ENCODE data around the gene DCDC1.

DCDC1 gene

DNA sequence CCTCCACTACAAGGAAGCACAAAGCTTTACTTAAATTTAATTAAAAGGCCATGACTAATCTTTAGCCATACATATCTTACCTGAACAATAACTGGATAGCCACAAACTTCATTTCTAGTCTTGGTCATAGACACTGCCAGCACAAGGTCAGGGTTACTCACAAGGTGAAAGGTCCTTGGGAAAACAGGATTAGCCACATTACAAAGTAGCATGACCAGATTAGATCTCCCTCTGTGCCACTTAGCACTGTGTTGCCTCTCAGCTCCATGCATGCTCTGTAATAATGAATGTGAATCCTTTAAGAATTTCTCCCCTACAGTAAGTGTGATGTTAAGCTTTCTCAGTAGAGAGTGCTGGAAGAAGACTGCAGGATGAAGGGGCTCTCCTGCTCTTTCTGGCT, 458.3 kb downstream of the DCDC1 start:
- H3K36me3 ChIP-seq (replicated peaks): no peaks in the 10 kb centered on the region
- in situ Hi-C loops (cut with MboI; ENCODE audit: low sequenced_read_pairs): loop anchor here (10.0 kb wide), 1 partner anchor 586 kb away; the partner anchor contains the start of gene ARL14EP
- peaks cover 18% of the 10 kb centered on the region for H3K27me3 ChIP-seq (ENCODE audit: low read depth)
- no peaks in the 10 kb centered on the region for H3K4me1 ChIP-seq
- no peak overlapping the region for H3K4me3 ChIP-seq
- DNase-seq (ENCODE audit: low spot score in 2 of 2): no peak
- no peaks in the 10 kb centered on the region for H3K9me3 ChIP-seq

DNA sequence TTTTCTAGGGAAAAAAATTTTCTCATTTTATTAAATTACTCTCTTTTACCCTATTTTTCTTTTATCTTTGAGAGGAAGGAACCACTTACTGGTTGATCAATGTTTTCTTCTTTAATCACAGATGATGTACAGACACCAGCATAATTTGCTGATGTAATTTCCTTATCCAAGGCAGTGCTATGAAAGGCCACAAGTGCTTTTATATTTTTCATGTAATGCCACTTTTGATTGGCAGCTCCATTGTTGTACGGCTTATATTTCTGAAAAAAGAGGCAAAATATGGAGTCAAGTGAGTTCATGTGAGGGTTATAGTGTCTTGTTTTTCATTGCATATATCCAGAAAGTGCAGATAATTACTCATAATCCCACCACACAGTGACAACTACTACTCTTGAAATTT, 460.7 kb downstream of the DCDC1 start:
- peaks cover 6% of the 10 kb centered on the region; the same call in 1 of the 2 replicates for H3K27me3 ChIP-seq (ENCODE audit: low read depth)
- in situ Hi-C loops (cut with MboI; ENCODE audit: low sequenced_read_pairs): no loop called here
- DNase-seq (ENCODE audit: low spot score in 2 of 2): no peak
- H3K9me3 ChIP-seq: no peaks in the 10 kb centered on the region
- no peak overlapping the region for H3K4me3 ChIP-seq
- no peaks in the 10 kb centered on the region for H3K4me1 ChIP-seq
- H3K36me3 ChIP-seq (replicated peaks): no peaks in the 10 kb centered on the region

DNA sequence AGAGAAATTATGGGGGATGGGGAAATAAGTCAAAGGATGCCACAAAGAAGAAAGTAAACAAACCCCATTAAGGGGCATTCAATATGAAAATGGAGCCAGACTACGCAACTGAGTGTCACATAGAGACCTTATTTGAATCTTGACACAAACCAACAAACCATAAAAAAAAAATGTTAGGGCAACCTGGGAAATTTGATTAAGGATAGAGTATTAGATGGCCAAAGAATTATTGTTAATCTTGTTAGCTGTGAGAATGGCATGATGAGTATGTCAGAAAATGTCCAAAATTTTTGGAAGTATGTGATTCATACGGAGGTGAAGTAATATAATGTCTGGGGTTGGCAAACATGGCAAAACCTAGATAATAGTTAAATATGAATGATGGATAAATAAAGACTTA, 461.3 kb downstream of the DCDC1 start:
- H3K4me1 ChIP-seq: no peaks in the 10 kb centered on the region
- H3K9me3 ChIP-seq: no peaks in the 10 kb centered on the region
- in situ Hi-C loops (cut with MboI; ENCODE audit: low sequenced_read_pairs): no loop called here
- H3K4me3 ChIP-seq: no peak overlapping the region
- no peaks in the 10 kb centered on the region for H3K36me3 ChIP-seq (replicated peaks)
- DNase-seq (ENCODE audit: low spot score in 2 of 2): no peak
- peaks cover 6% of the 10 kb centered on the region; the same call in 1 of the 2 replicates for H3K27me3 ChIP-seq (ENCODE audit: low read depth)

DNA sequence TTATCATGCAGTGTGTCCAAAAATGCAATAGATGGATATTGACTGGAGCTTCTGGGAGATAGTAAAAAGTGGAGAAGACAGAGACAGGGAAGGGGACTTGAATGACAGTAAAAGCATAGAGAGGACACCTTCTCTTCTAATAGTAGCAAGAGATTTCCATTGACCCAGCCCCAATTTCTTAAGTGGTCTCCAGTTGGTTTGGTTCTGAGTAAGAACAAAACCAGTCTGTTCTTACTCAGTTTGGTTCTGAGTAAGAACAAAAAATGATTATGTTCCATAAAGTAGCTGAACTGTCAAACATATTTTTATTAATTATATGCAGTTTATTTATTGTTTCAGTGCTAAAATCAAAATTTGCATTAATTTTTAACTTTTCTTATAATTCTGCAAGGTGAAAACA, 466.6 kb downstream of the DCDC1 start:
- no peak for DNase-seq (ENCODE audit: low spot score in 2 of 2)
- in situ Hi-C loops (cut with MboI; ENCODE audit: low sequenced_read_pairs): no loop called here
- H3K9me3 ChIP-seq: no peaks in the 10 kb centered on the region
- no peaks in the 10 kb centered on the region for H3K4me1 ChIP-seq
- peaks cover under 1% of the 10 kb centered on the region for H3K27me3 ChIP-seq (ENCODE audit: low read depth)
- H3K36me3 ChIP-seq (replicated peaks): no peaks in the 10 kb centered on the region
- no peak overlapping the region for H3K4me3 ChIP-seq

DNA sequence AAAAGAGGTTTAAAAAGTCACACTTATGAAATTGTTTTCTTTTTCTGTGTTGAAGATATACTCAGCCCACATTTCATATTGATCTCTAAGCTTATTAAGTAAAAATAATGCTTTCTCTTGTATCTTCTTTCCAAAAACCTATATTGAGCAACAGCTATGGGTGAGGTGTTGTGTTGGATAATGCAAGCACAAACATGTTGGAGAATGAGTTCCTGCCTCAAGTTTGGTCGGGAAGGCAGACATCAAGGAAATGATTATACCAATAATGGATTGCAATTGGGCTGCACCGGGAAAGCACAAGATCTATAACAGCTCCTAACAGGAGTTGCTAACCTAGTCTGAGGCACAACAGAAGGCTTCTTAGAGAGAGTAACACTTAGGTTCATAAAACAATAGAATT, 474.5 kb downstream of the DCDC1 start:
- no peak overlapping the region for H3K4me3 ChIP-seq
- no peaks in the 10 kb centered on the region for H3K36me3 ChIP-seq (replicated peaks)
- no peaks in the 10 kb centered on the region; the same call in 1 of the 2 replicates for H3K27me3 ChIP-seq (ENCODE audit: low read depth)
- no peaks in the 10 kb centered on the region for H3K4me1 ChIP-seq
- H3K9me3 ChIP-seq: no peaks in the 10 kb centered on the region
- no peak for DNase-seq (ENCODE audit: low spot score in 2 of 2)
- in situ Hi-C loops (cut with MboI; ENCODE audit: low sequenced_read_pairs): no loop called here

DNA sequence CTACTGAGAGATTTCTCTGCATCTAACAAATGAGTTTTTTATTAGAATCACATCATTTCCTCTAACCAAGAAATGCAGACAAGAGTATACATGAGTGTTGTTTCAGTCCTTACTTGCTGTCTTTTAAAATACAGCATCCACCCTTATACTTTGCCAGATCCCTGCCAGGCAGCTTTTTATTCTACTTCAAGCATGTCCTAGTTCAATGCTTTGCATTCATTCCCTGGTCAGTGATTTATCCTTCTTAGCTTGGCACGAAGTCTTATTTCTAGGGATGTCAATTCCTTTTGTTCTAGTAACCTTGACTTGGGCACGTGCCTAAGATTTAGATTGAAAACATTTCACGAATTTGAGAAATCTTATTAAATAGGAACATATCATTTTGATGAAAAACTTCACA, 476.2 kb downstream of the DCDC1 start:
- no peak for DNase-seq (ENCODE audit: low spot score in 2 of 2)
- no peak overlapping the region for H3K4me3 ChIP-seq
- H3K9me3 ChIP-seq: no peaks in the 10 kb centered on the region
- in situ Hi-C loops (cut with MboI; ENCODE audit: low sequenced_read_pairs): no loop called here
- H3K4me1 ChIP-seq: no peaks in the 10 kb centered on the region
- no peaks in the 10 kb centered on the region for H3K27me3 ChIP-seq (ENCODE audit: low read depth)
- H3K36me3 ChIP-seq (replicated peaks): no peaks in the 10 kb centered on the region

DNA sequence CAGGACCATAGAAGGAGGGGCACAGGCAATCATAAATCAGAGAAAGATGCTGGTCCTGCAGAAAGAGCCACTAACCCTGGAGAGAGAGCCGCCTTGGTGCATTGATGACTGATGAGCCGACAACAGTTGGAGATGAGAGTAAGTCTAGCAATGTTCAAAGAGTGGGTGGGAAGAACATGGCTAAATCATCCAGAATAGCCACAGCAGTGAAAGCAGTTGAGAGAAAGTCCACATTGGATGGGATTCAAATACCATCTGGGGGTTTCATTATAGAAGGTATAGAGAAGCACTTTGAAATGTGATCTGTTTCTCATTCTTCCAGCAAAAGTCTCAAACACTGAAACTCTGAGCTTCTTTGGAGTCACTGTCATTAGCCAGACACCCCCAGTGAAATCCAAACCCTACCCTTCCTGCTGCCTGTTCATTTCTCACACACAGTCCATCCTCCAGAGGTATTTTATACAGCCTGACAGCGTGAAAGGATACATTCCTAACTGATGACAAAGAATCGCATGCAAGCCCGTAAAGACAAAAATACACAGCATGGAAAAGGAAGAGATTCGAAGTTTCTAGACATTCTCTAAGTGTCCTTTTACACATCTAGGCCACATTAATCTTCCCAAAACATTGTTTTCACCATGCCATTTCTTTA, 480.3 kb downstream of the DCDC1 start:
- Histone ChIP-seq H3K36me3 (replicated peaks) (no peaks in the 10 kb centered on the region), H3K4me3 (no peak overlapping the region), H3K4me1 (no peaks in the 10 kb centered on the region), H3K27me3 (ENCODE audit: low read depth) (peaks cover 2% of the 10 kb centered on the region; the same call in 1 of the 2 replicates), H3K9me3 (no peaks in the 10 kb centered on the region)
- in situ Hi-C loops (cut with MboI; ENCODE audit: low sequenced_read_pairs): no loop called here
- DNase-seq (ENCODE audit: low spot score in 2 of 2): no peak

DNA sequence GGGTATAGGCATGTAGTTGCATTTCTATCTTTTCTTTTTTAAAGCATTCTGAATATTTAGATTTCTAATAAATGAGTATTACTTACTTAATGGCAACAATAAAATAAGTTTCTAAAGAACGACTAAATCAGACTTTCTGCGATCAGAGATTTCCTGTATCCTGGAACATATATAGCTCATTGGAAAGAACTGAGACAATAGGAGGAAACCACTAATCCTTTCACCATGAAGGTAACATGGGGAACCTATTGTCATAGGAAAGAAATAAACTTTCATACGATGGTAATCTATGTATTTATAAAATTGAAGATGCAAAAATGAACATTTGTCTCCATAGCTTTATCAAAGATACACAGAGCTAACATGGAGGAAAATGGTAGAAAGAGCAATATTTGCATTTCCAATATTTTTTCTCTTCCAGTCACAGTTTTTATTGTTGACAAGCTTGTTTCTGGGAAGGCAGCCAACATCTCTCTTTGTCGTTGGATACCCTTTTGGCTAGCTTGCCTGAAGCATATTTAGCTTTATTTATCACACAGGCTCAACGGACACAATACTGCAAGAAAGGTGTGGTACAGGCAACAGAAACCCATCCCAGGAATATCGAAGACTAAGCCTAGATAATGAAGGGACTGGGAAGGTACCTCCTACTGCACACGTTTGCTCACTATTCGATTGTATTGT, 490.1 kb downstream of the DCDC1 start:
- no peaks in the 10 kb centered on the region for H3K36me3 ChIP-seq (replicated peaks)
- H3K27me3 ChIP-seq (ENCODE audit: low read depth): no peaks in the 10 kb centered on the region
- in situ Hi-C loops (cut with MboI; ENCODE audit: low sequenced_read_pairs): no loop called here
- H3K4me1 ChIP-seq: peaks cover 2% of the 10 kb centered on the region; the same call in 1 of the 2 replicates
- peak; percentile 55 to 63 for DNase-seq (ENCODE audit: low spot score in 2 of 2)
- no peaks in the 10 kb centered on the region for H3K9me3 ChIP-seq
- no peak overlapping the region for H3K4me3 ChIP-seq

DNA sequence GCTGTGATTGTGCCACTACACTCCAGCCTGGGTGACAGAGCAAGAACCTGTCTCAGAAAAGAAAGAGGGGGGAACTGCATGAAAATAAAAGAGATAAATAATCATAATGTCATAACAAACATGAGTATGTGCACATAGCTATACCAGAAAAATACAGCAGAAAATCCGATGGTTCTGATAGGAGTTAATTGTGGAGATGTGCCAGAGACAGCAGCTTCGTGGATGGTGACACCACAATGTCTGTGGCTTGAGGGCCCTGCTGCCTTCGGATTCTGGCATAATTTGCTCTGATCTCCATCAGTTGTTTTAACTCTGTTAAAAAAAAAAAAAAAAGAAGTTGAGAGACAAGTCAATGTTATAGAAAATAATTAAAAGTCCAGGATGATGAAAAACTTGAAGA, 491.1 kb downstream of the DCDC1 start:
- Histone ChIP-seq H3K4me1 (peaks cover 2% of the 10 kb centered on the region; the same call in 1 of the 2 replicates), H3K27me3 (ENCODE audit: low read depth) (no peaks in the 10 kb centered on the region), H3K9me3 (no peaks in the 10 kb centered on the region), H3K36me3 (replicated peaks) (no peaks in the 10 kb centered on the region), H3K4me3 (no peak overlapping the region)
- in situ Hi-C loops (cut with MboI; ENCODE audit: low sequenced_read_pairs): no loop called here
- no peak for DNase-seq (ENCODE audit: low spot score in 2 of 2)

DNA sequence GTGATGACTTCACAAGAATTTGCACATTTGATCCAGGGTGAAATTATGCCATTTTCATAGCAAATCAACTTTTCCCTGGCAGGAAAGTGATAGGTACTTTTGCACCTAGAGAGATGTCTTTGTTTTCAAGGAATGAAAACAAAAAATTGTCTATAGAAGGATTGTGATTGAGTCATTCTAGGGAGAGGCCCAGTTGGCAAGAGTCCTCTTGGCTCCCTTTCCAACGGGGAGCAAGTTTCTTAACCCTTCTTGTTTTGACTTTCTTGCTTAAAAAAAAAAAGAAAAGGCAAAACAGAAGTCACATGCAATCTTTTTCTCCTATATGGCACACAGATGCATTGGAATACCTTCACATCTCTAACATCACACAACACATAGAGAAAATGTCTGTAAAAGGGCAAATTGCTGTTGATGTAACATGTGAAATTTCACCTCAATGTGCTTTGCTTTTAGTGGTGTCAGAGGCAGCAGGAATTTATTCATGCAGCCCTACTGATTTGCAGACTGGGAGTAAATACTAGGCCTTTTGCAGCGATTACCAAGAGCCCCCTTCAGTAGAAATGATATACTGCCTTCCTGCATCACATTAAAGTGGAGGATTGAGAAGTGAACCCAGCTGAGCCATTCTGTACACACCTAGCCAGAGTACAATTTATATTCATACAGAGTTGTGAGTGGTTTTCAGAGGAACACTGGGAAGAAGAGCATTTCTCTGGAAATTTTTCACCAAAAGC, 492.7 kb downstream of the DCDC1 start:
- H3K27me3 ChIP-seq (ENCODE audit: low read depth): no peaks in the 10 kb centered on the region
- DNase-seq (ENCODE audit: low spot score in 2 of 2): no peak
- no peaks in the 10 kb centered on the region for H3K36me3 ChIP-seq (replicated peaks)
- H3K4me1 ChIP-seq: peaks cover 2% of the 10 kb centered on the region; the same call in 1 of the 2 replicates
- H3K4me3 ChIP-seq: no peak overlapping the region
- no peaks in the 10 kb centered on the region for H3K9me3 ChIP-seq
- in situ Hi-C loops (cut with MboI; ENCODE audit: low sequenced_read_pairs): no loop called here

DNA sequence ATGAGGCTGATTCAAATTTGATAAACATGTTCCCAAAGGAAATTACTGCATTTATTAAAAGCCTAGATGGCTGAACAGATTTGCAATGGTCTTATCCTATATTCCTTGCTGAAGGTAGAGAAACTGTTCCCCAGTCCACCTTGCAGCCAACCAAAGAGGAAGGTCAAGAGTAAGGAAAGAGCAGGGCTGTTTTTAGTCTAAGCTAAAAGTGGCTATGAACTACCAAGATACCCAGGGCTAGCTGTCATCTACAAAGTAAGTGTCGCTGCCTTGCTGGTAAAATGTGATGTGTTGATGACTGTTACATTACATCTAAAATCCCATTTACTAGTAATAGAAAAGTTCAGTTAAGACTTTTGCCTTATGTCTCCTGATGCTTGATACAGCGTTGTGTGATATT, 493.3 kb downstream of the DCDC1 start:
- in situ Hi-C loops (cut with MboI; ENCODE audit: low sequenced_read_pairs): no loop called here
- Histone ChIP-seq H3K4me1 (peaks cover 2% of the 10 kb centered on the region; the same call in 1 of the 2 replicates), H3K9me3 (no peaks in the 10 kb centered on the region), H3K27me3 (ENCODE audit: low read depth) (no peaks in the 10 kb centered on the region), H3K4me3 (no peak overlapping the region), H3K36me3 (replicated peaks) (no peaks in the 10 kb centered on the region)
- DNase-seq (ENCODE audit: low spot score in 2 of 2): no peak

DNA sequence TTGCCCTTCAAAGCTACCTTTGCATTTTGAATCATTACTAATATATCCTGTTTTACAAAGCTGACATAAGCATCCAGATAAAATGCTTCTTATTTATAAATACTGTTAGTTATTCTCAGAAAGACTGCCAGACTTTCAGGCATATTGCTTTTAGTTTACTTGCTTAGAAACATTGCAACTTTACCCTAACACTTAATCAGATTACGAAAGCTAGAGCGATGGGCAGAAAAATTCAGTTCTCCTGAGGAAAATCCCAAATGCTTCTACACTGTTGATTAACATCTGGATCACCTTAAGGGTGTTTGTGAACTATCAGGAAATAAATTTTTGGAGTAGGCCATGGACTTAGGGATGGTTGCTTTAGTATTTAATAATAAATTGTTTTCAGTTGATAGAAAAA, 493.7 kb downstream of the DCDC1 start:
- H3K9me3 ChIP-seq: no peaks in the 10 kb centered on the region
- H3K4me1 ChIP-seq: peaks cover 2% of the 10 kb centered on the region; the same call in 1 of the 2 replicates
- in situ Hi-C loops (cut with MboI; ENCODE audit: low sequenced_read_pairs): no loop called here
- no peak for DNase-seq (ENCODE audit: low spot score in 2 of 2)
- H3K4me3 ChIP-seq: no peak overlapping the region
- no peaks in the 10 kb centered on the region for H3K36me3 ChIP-seq (replicated peaks)
- H3K27me3 ChIP-seq (ENCODE audit: low read depth): no peaks in the 10 kb centered on the region

DNA sequence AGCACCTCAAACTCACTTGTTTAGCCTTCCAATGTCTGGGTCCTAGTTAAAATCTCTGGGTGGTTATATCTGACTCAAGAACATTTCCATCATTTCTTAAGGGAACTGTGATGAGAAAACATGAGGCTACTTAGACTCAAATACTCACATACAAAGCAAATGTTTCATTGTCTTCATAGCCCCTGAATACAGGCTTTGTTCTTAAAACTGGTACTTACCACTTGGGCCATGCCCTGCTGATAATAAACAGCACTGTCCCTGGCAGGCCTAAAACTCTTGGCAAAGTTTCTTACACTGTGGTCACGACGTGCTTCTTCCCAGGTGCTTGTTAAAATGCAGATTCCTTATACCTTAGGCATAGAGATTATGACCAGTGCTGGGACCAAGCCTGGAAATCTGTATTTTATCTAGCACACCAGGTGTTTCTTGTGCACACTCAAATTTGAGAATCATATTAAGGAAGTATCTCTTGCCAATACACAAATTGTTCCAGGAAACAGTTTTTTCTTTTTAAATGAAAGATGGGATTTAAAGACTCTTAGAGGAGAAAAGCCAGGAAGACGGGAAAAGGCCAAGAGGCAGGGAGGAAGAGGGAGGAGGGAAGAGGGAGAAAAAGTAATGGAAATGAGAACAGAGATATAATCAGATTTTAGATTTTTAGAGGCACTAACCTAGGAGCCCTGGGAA, 495.5 kb downstream of the DCDC1 start:
- no peaks in the 10 kb centered on the region for H3K36me3 ChIP-seq (replicated peaks)
- in situ Hi-C loops (cut with MboI; ENCODE audit: low sequenced_read_pairs): no loop called here
- H3K4me3 ChIP-seq: no peak overlapping the region
- H3K4me1 ChIP-seq: no peaks in the 10 kb centered on the region
- no peaks in the 10 kb centered on the region for H3K27me3 ChIP-seq (ENCODE audit: low read depth)
- no peaks in the 10 kb centered on the region for H3K9me3 ChIP-seq
- DNase-seq (ENCODE audit: low spot score in 2 of 2): no peak
